ENCODE results near the gene MAPK11.

MAPK11 gene

GRCh38 chr22:50310949-50311444 is 40.8 kb upstream of the MAPK11 start:
- TF ChIP-seq FOXP2 (optimal IDR thresholded peaks at IDR 0.05; ENCODE audit: borderline replicate concordance, extremely low read depth, extremely low read length, insufficient read depth) (no peak), TAF1 (IDR thresholded peaks at IDR 0.05; ENCODE audit: borderline replicate concordance, insufficient read depth, low read length) (no peak), POLR2AphosphoS5 (IDR thresholded peaks at IDR 0.05; ENCODE audit: low read depth, low read length) (no peak), SIN3A (IDR thresholded peaks at IDR 0.05; ENCODE audit: borderline replicate concordance, insufficient read depth, low read length) (no peak)
- TF ChIP-seq, protein P1, sequence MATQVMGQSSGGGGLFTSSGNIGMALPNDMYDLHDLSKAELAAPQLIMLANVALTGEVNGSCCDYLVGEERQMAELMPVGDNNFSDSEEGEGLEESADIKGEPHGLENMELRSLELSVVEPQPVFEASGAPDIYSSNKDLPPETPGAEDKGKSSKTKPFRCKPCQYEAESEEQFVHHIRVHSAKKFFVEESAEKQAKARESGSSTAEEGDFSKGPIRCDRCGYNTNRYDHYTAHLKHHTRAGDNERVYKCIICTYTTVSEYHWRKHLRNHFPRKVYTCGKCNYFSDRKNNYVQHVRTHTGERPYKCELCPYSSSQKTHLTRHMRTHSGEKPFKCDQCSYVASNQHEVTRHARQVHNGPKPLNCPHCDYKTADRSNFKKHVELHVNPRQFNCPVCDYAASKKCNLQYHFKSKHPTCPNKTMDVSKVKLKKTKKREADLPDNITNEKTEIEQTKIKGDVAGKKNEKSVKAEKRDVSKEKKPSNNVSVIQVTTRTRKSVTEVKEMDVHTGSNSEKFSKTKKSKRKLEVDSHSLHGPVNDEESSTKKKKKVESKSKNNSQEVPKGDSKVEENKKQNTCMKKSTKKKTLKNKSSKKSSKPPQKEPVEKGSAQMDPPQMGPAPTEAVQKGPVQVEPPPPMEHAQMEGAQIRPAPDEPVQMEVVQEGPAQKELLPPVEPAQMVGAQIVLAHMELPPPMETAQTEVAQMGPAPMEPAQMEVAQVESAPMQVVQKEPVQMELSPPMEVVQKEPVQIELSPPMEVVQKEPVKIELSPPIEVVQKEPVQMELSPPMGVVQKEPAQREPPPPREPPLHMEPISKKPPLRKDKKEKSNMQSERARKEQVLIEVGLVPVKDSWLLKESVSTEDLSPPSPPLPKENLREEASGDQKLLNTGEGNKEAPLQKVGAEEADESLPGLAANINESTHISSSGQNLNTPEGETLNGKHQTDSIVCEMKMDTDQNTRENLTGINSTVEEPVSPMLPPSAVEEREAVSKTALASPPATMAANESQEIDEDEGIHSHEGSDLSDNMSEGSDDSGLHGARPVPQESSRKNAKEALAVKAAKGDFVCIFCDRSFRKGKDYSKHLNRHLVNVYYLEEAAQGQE (IDR thresholded peaks at IDR 0.05; ENCODE audit: insufficient read depth in 1 of 2, low read depth in 2 of 2, low read length in 2 of 2), result no peak

DNA sequence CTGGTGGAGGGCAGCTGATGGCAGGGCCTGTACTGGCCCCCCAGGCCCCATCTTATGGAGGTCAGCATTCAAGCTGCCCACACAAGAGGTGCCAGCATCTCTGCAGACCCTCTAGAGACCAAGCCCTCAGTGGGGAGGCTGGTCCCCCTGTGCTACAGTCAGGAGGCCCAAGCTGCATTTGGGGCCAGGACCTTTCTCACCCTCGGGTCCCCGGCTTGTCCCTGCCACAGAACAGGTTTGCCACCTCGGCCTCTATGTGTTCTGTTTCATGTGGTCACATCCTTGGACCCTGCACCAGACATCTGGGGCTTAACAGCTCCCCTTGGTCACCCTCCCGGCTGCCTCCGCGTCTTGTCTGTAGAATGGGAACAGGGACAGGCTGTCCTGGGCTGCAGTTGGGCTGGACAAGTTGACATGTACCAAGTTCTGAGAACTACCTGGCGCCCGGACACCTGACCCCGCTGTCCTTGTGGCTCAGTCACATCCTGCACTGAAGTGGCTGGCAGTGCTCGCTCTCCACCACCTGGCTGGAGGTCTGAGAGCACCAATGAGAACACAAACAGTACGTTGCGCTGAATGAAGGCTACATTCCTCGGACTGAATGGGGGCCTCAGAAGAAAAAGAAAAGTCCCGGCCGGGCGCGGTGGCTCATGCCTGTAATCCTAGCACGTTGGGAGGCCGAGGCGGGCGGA is 40.0 kb upstream of the MAPK11 start:
- TF ChIP-seq, protein P1 (IDR thresholded peaks at IDR 0.05; ENCODE audit: insufficient read depth in 1 of 2, low read depth in 2 of 2, low read length in 2 of 2), result no peak
- no peak for TF ChIP-seq SIN3A (IDR thresholded peaks at IDR 0.05; ENCODE audit: borderline replicate concordance, insufficient read depth, low read length)
- no peak for TF ChIP-seq FOXP2 (optimal IDR thresholded peaks at IDR 0.05; ENCODE audit: borderline replicate concordance, extremely low read depth, extremely low read length, insufficient read depth)
- no peak for TF ChIP-seq TAF1 (IDR thresholded peaks at IDR 0.05; ENCODE audit: borderline replicate concordance, insufficient read depth, low read length)

DNA sequence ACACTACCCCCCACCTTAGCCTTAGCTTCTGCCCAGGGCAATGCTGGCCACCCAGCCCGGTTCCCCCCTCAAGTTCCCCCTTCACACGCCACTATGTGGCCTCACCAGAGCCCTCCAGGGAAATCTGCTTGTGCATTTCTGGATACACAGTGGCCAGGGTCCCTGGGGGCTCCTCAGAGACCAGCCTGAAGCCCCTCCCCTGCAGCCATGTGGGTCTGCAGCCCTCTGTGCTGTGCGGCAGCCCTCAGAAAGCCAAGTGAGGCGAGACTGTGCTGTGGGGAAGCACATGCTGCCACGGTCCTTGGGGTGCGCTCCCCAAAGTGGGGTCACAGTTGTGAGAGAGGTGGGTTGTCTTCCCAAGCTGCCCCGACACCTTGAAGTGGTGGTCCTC is 39.4 kb upstream of the MAPK11 start:
- TF ChIP-seq, protein P1 (IDR thresholded peaks at IDR 0.05; ENCODE audit: insufficient read depth in 1 of 2, low read depth in 2 of 2, low read length in 2 of 2), result no peak
- no peak for TF ChIP-seq POLR2AphosphoS5 (IDR thresholded peaks at IDR 0.05; ENCODE audit: low read depth, low read length)
- TF ChIP-seq FOXP2 (optimal IDR thresholded peaks at IDR 0.05; ENCODE audit: borderline replicate concordance, extremely low read depth, extremely low read length, insufficient read depth), result no peak
- no peak for TF ChIP-seq SIN3A (IDR thresholded peaks at IDR 0.05; ENCODE audit: borderline replicate concordance, insufficient read depth, low read length)
- no peak for TF ChIP-seq TAF1 (IDR thresholded peaks at IDR 0.05; ENCODE audit: borderline replicate concordance, insufficient read depth, low read length)

- TF ChIP-seq TAF1 (IDR thresholded peaks at IDR 0.05; ENCODE audit: borderline replicate concordance, insufficient read depth, low read length), result no peak
- TF ChIP-seq FOXP2 (optimal IDR thresholded peaks at IDR 0.05; ENCODE audit: borderline replicate concordance, extremely low read depth, extremely low read length, insufficient read depth), result no peak
- TF ChIP-seq, protein P1 (IDR thresholded peaks at IDR 0.05; ENCODE audit: insufficient read depth in 1 of 2, low read depth in 2 of 2, low read length in 2 of 2), result no peak
- no peak for TF ChIP-seq SIN3A (IDR thresholded peaks at IDR 0.05; ENCODE audit: borderline replicate concordance, insufficient read depth, low read length)
- no peak for TF ChIP-seq POLR2AphosphoS5 (IDR thresholded peaks at IDR 0.05; ENCODE audit: low read depth, low read length)
These were observed 38.9 kb upstream of the MAPK11 start for GRCh38 chr22:50308986-50309600.

All from PFSK-1 (cell line).